HG03060 (cell line): ENCODE data around the gene PLA2G4E.

Experiments
- ATAC-seq: cut with Tn5 transposase; IDR thresholded peaks from one replicate; pipeline ENCODE4 v1.9.1; 2021; ENCODE audit warnings: low read depth, moderate number of reproducible peaks; ENCODE audit not compliant: unreplicated experiment

PLA2G4E gene

GRCh38 chr15:42021593-42021992 lies 751 bp upstream of the PLA2G4E start:
- no peak for ATAC-seq

- ATAC-seq = no peak
These were observed 2.3 kb downstream of the PLA2G4E start for GRCh38 chr15:42018306-42019224.

GRCh38 chr15:42016971-42017370 lies 3.9 kb downstream of the PLA2G4E start:
- ATAC-seq = no peak

- no peak for ATAC-seq
These were observed 6.4 kb downstream of the PLA2G4E start for GRCh38 chr15:42014406-42014805.

GRCh38 chr15:42012928-42013482 lies 7.8 kb downstream of the PLA2G4E start:
- no peak for ATAC-seq

- no peak for ATAC-seq
These were observed 8.6 kb downstream of the PLA2G4E start for GRCh38 chr15:42012241-42012640.

- no peak for ATAC-seq
These were observed 9.8 kb downstream of the PLA2G4E start for GRCh38 chr15:42011074-42011473.

- no peak for ATAC-seq
These were observed 10.4 kb downstream of the PLA2G4E start for GRCh38 chr15:42010434-42010833.

GRCh38 chr15:42009474-42009873 lies 11.4 kb downstream of the PLA2G4E start:
- no peak for ATAC-seq

GRCh38 chr15:42009022-42009421 lies 11.8 kb downstream of the PLA2G4E start:
- no peak for ATAC-seq

- no peak for ATAC-seq
These were observed 13.5 kb downstream of the PLA2G4E start for GRCh38 chr15:42007386-42007785.

- no peak for ATAC-seq
These were observed 18.5 kb downstream of the PLA2G4E start for GRCh38 chr15:42002333-42002732.

- ATAC-seq = no peak
These were observed 19.6 kb downstream of the PLA2G4E start for GRCh38 chr15:42001236-42001635.

GRCh38 chr15:41999290-42000285 lies 21.3 kb downstream of the PLA2G4E start:
- no peak for ATAC-seq

GRCh38 chr15:41997845-41998244 lies 23.0 kb downstream of the PLA2G4E start:
- no peak for ATAC-seq

- ATAC-seq = no peak
These were observed 23.8 kb downstream of the PLA2G4E start for GRCh38 chr15:41996921-41997592.

GRCh38 chr15:41996376-41996775 lies 24.5 kb downstream of the PLA2G4E start:
- ATAC-seq = no peak

- no peak for ATAC-seq
These were observed 25.4 kb downstream of the PLA2G4E start for GRCh38 chr15:41995476-41995855.

- no peak for ATAC-seq
These were observed 25.9 kb downstream of the PLA2G4E start for GRCh38 chr15:41994772-41995475.

- no peak for ATAC-seq
These were observed 26.6 kb downstream of the PLA2G4E start for GRCh38 chr15:41994171-41994650.
